H9 (cell line): ENCODE data around the gene SLAMF1. TPM values are rescaled to one million over a fixed set of nuclear protein-coding genes. Genes with fewer than 3 reads are reported as not detected.

Experiments
- DNase-seq: peaks from one replicate; pipeline ENCODE4 v3.0.0-alpha.2; 2017
- H2AFZ ChIP-seq: one replicate; pipeline ENCODE4 v1.6.1; 2013; ENCODE audit warnings: mild to moderate bottlenecking, low read length, control low read depth, moderate library complexity
- H2AK5ac ChIP-seq: 2 replicates; pipeline ENCODE4 v1.6.1; 2013; ENCODE audit warnings: low read length, control low read depth, mixed read lengths; ENCODE audit not compliant: insufficient read length
- H2BK120ac ChIP-seq: one replicate; pipeline ENCODE4 v1.6.1; 2013; ENCODE audit warnings: low read depth, mild to moderate bottlenecking, low read length, control low read depth, inconsistent platforms; ENCODE audit not compliant: poor library complexity, severe bottlenecking
- H2BK12ac ChIP-seq: 2 replicates; pipeline ENCODE4 v1.6.1; 2013; ENCODE audit warnings: low read length, control low read depth, mixed read lengths, low read depth; ENCODE audit not compliant: insufficient read length
- H2BK15ac ChIP-seq: 2 replicates; pipeline ENCODE4 v1.6.1; 2013; ENCODE audit warnings: low read depth, low read length, control low read depth
- H2BK20ac ChIP-seq: one replicate; pipeline ENCODE4 v1.6.1; 2013; ENCODE audit warnings: low read depth, mild to moderate bottlenecking, low read length, control low read depth, inconsistent platforms; ENCODE audit not compliant: poor library complexity, severe bottlenecking
- H2BK5ac ChIP-seq: 2 replicates; pipeline ENCODE4 v1.6.1; 2013; ENCODE audit warnings: low read length, control low read depth, mixed read lengths; ENCODE audit not compliant: insufficient read length
- H3K14ac ChIP-seq: 2 replicates; pipeline ENCODE4 v1.6.1; 2013; ENCODE audit warnings: low read length, control low read depth; ENCODE audit not compliant: insufficient read depth
- H3K18ac ChIP-seq: 2 replicates; pipeline ENCODE4 v1.6.1; 2013; ENCODE audit warnings: low read depth, mild to moderate bottlenecking, mixed read lengths, low read length, control low read depth; ENCODE audit not compliant: insufficient read length
- H3K23ac ChIP-seq: 2 replicates; pipeline ENCODE4 v1.6.1; 2013; ENCODE audit warnings: low read length, control low read depth, mixed read lengths, low read depth; ENCODE audit not compliant: insufficient read length
- H3K23me2 ChIP-seq: 2 replicates; pipeline ENCODE4 v1.6.1; 2013; ENCODE audit warnings: low read depth, mild to moderate bottlenecking, mixed read lengths, low read length, control low read depth; ENCODE audit not compliant: insufficient read length, poor library complexity, severe bottlenecking
- H3K27ac ChIP-seq: 2 replicates; pipeline ENCODE4 v1.5.1; 2013; ENCODE audit warnings: low read length, control low read depth, mixed read lengths, low read depth; ENCODE audit not compliant: insufficient read length
- H3K27me3 ChIP-seq: 2 replicates; pipeline ENCODE4 v1.6.1; 2013; ENCODE audit warnings: low read length, control low read depth, inconsistent platforms; ENCODE audit not compliant: insufficient read depth
- H3K4ac ChIP-seq: 2 replicates; pipeline ENCODE4 v1.6.1; 2013; ENCODE audit warnings: low read depth, mild to moderate bottlenecking, control low read depth, inconsistent platforms, low read length, moderate library complexity
- H3K4me1 ChIP-seq: 2 replicates; pipeline ENCODE4 v1.6.1; 2013; ENCODE audit warnings: low read length, control low read depth, inconsistent platforms; ENCODE audit not compliant: insufficient read depth
- H3K4me2 ChIP-seq: 2 replicates; pipeline ENCODE4 v1.6.1; 2013; ENCODE audit warnings: low read length, control low read depth, mixed read lengths; ENCODE audit not compliant: insufficient read length, insufficient read depth
- H3K56ac ChIP-seq: 2 replicates; pipeline ENCODE4 v1.6.1; 2013; ENCODE audit warnings: low read depth, mild to moderate bottlenecking, mixed read lengths, low read length, control low read depth; ENCODE audit not compliant: insufficient read length
- H3K79me1 ChIP-seq: 2 replicates; pipeline ENCODE4 v1.6.1; 2013; ENCODE audit warnings: low read depth, mild to moderate bottlenecking, moderate library complexity, low read length, control low read depth, inconsistent platforms; ENCODE audit not compliant: insufficient read depth, poor library complexity, severe bottlenecking
- H3K79me2 ChIP-seq: 2 replicates; pipeline ENCODE4 v1.6.1; 2013; ENCODE audit warnings: low read length, control low read depth, inconsistent platforms; ENCODE audit not compliant: insufficient read depth
- H3K9ac ChIP-seq: 2 replicates; pipeline ENCODE4 v1.6.1; 2013; ENCODE audit warnings: low read length, control low read depth, mixed read lengths; ENCODE audit not compliant: insufficient read length; ENCODE audit errors: extremely low read depth
- H3K9me3 ChIP-seq: one replicate; pipeline ENCODE4 v1.6.1; 2013; ENCODE audit warnings: low read depth, low read length, inconsistent platforms; ENCODE audit not compliant: control insufficient read depth
- H3T11ph ChIP-seq: one replicate; pipeline ENCODE4 v1.6.1; 2013; ENCODE audit warnings: mild to moderate bottlenecking, low read length, control low read depth, inconsistent platforms
- H4K20me1 ChIP-seq: one replicate; pipeline ENCODE4 v1.6.1; 2013; ENCODE audit not compliant: control insufficient read depth, insufficient read length, insufficient read depth
- H4K5ac ChIP-seq: 2 replicates; pipeline ENCODE4 v1.6.1; 2013; ENCODE audit warnings: low read depth, mild to moderate bottlenecking, mixed read lengths, low read length, control low read depth; ENCODE audit not compliant: insufficient read length
- H4K8ac ChIP-seq: replicated peaks from 2 replicates; pipeline ENCODE4 v1.6.1; 2013; ENCODE audit warnings: low read length, control low read depth, mixed read lengths, low read depth; ENCODE audit not compliant: insufficient read length
- H4K91ac ChIP-seq: 2 replicates; pipeline ENCODE4 v1.6.1; 2013; ENCODE audit warnings: low read depth, mild to moderate bottlenecking, moderate library complexity, mixed read lengths, low read length, control low read depth; ENCODE audit not compliant: insufficient read length
- H3K27ac Mint-ChIP-seq, 3 experiments: 2 replicates in 2 of 3; 3 replicates in 1 of 3; pipeline ENCODE4 v1.8.0; 2020 to 2021; ENCODE audit warnings: mixed read lengths in 3 of 3, mild to moderate bottlenecking in 1 of 3, moderate library complexity in 1 of 3
- H3K27me3 Mint-ChIP-seq: 2 replicates; pipeline ENCODE4 v1.8.0; 2021; ENCODE audit warnings: low read depth, mild to moderate bottlenecking, moderate library complexity, mixed read lengths
- H3K36me3 Mint-ChIP-seq, 3 experiments: 2 replicates in 2 of 3; 3 replicates in 1 of 3; pipeline ENCODE4 v1.8.0; 2020 to 2021; ENCODE audit warnings: low read depth in 3 of 3, mixed read lengths in 3 of 3; ENCODE audit not compliant: insufficient read depth in 1 of 3
- H3K4me1 Mint-ChIP-seq, 2 experiments: 2 replicates each; pipeline ENCODE4 v1.8.0; 2020; ENCODE audit warnings: mixed read lengths in 2 of 2
- H3K4me3 Mint-ChIP-seq, 2 experiments: 2 replicates in 1 of 2; 3 replicates in 1 of 2; pipeline ENCODE4 v1.8.0; 2020 to 2021; ENCODE audit warnings: mild to moderate bottlenecking in 2 of 2, mixed read lengths in 2 of 2, moderate library complexity in 1 of 2
- H3K9me3 Mint-ChIP-seq, 2 experiments: 2 replicates in 1 of 2; 3 replicates in 1 of 2; pipeline ENCODE4 v1.8.0; 2020; ENCODE audit warnings: mild to moderate bottlenecking in 2 of 2, mixed read lengths in 2 of 2, moderate library complexity in 1 of 2
- CTCF ChIP-seq: fragments of 200-600 bp; sonication (generic); conservative IDR thresholded peaks from 3 replicates; pipeline ENCODE4 v1.8.0; 2021; ENCODE audit warnings: antibody characterized with exemption, mild to moderate bottlenecking
- WGBS: extraction: QIAGEN DNeasy Blood & Tissue Kit; methylation state at CpG from one replicate; pipeline ENCODE4 v1.1.7; 2013; ENCODE audit warnings: missing lambda C conversion rate, low lambda C conversion rate, mixed read lengths; ENCODE audit not compliant: insufficient read length; ENCODE audit errors: extremely low coverage; 5-methylcytosine and 5-hydroxymethylcytosine counted together
- total RNA-seq: library from RNA; stranded (reverse); gene quantifications from 2 replicates; pipeline ENCODE4 v1.2.1, GENCODE V29; 2021

Gene SLAMF1
- total RNA-seq, 1 experiment from 2014 or later: not detected

GRCh38 chr1:160647329-160647720 lies 481 bp upstream of the SLAMF1 start:
- Histone ChIP-seq H3K23me2 (no peaks in the 10 kb centered on the region), H3K14ac (no peak overlapping the region), H3K27ac (no peak overlapping the region), H3K9me3 (no peaks in the 10 kb centered on the region), H3K4ac (no peak overlapping the region), H3K4me1 (peaks cover 6% of the 10 kb centered on the region; the same call in 1 of the 2 replicates), H2BK20ac (no peak overlapping the region), H3K23ac (no peak overlapping the region), H2BK5ac (no peak overlapping the region), H2AK5ac (no peak overlapping the region), H4K8ac (no peak overlapping the region), H3K9ac (no peak overlapping the region), H3K56ac (no peak overlapping the region), H3T11ph (no peak overlapping the region), H2BK15ac (no peak overlapping the region), H2BK120ac (no peak overlapping the region), H3K18ac (no peak overlapping the region), H3K79me1 (no peaks in the 10 kb centered on the region), H4K5ac (no peak overlapping the region), H2AFZ (no peak overlapping the region), H3K79me2 (no peaks in the 10 kb centered on the region), H3K27me3 (no peaks in the 10 kb centered on the region), H4K91ac (no peak overlapping the region), H2BK12ac (no peak overlapping the region), H4K20me1 (no peaks in the 10 kb centered on the region), H3K4me2 (no peak overlapping the region)
- H3K9me3 Mint-ChIP-seq: no peaks in the 10 kb centered on the region; a peak in 2 of 5 replicates
- H3K36me3 Mint-ChIP-seq: peaks cover 0 to 5% (median 2%) of the 10 kb centered on the region in 3 experiments; a peak in 3 of 7 replicates
- no peak for TF ChIP-seq CTCF
- peaks cover 17 to 19% of the 10 kb centered on the region in 2 experiments for H3K4me1 Mint-ChIP-seq
- no peak overlapping the region; a peak in 2 of 7 replicates for H3K27ac Mint-ChIP-seq
- no peak overlapping the region for H3K4me3 Mint-ChIP-seq
- DNase-seq: no peak
- peaks cover 6% of the 10 kb centered on the region; the same call in 1 of the 2 replicates for H3K27me3 Mint-ChIP-seq
- WGBS: no CpG with 5 or more reads among the region's 3 CpGs
